Sigmoid colon (tissue), 7 donors: Measurements from ENCODE around the gene CARD19. TPM values are rescaled to one million over a fixed set of nuclear protein-coding genes. Genes with fewer than 3 reads are reported as not detected.
A peak's percentile ranks its signal among the peaks of the same experiment; 100 is the strongest.

ENCODE experiments used
- DNase-seq: peaks from one replicate; pipeline ENCODE4 v3.0.0-alpha.2; 2019
- H3K27ac ChIP-seq, 4 donors: fragments of 200-600 bp; sonication (generic); one replicate each; pipeline ENCODE4 v1.5.1; 2016 to 2019; ENCODE audit warnings: mild to moderate bottlenecking in 1 of 4
- H3K27me3 ChIP-seq, 3 donors: fragments of 200-600 bp; sonication (generic); one replicate each; pipeline ENCODE4 v1.5.1; 2019; ENCODE audit warnings: mild to moderate bottlenecking in 1 of 3
- H3K36me3 ChIP-seq, 4 donors: fragments of 200-600 bp; sonication (generic); one replicate each; pipeline ENCODE4 v1.5.1; 2016 to 2019
- H3K4me1 ChIP-seq, 4 donors: fragments of 200-600 bp; sonication (generic); one replicate each; pipeline ENCODE4 v1.5.1; 2017 to 2019
- H3K4me3 ChIP-seq, 4 donors: fragments of 200-600 bp; sonication (generic); one replicate each; pipeline ENCODE4 v1.5.1; 2017 to 2019; ENCODE audit warnings: mild to moderate bottlenecking in 2 of 4, moderate library complexity in 1 of 4
- H3K9me3 ChIP-seq, 4 donors: fragments of 200-600 bp in 3 of 4; sonication (generic) in 3 of 4; one replicate each; pipeline versions ENCODE4 v1.5.1 to v1.6.1; 2013 to 2019
- CTCF ChIP-seq, 4 experiments: fragments of 450-650 bp in 3 of 4; fragments of 200-600 bp in 1 of 4; IDR thresholded peaks; one replicate each; pipeline ENCODE4 v1.5.1; 2016 to 2019; ENCODE audit warnings: antibody characterized with exemption in 4 of 4, mild to moderate bottlenecking in 3 of 4, moderate library complexity in 2 of 4
- EP300 ChIP-seq, 4 donors: sonication (generic); formaldehyde crosslinking; IDR thresholded peaks; one replicate each; pipeline ENCODE4 v1.6.1; 2017; ENCODE audit warnings: antibody characterized with exemption in 4 of 4
- POLR2A ChIP-seq, 2 donors: fragments of 450-650 bp; IDR thresholded peaks; one replicate each; pipeline ENCODE4 v1.6.1; 2016; ENCODE audit warnings: antibody characterized with exemption in 2 of 2, mild to moderate bottlenecking in 2 of 2, moderate library complexity in 2 of 2
- POLR2AphosphoS5 ChIP-seq, 4 donors: sonication (generic); formaldehyde crosslinking; IDR thresholded peaks; one replicate each; pipeline ENCODE4 v1.6.1; 2017; ENCODE audit warnings: antibody characterized with exemption in 4 of 4
- WGBS, 2 donors: extraction: QIAGEN DNeasy Blood & Tissue Kit; methylation state at CpG; one replicate each; pipeline ENCODE4 v1.1.7; 2013; 5-methylcytosine and 5-hydroxymethylcytosine counted together
- intact Hi-C: fragments of 100-400 bp; cut with DNase I; formaldehyde crosslinking; loops from one replicate; pipeline ENCODE4 v1.15.1; 2023
- polyA plus RNA-seq, 3 donors: library from polyadenylated mRNA; stranded (reverse); fragments of 200-250 nt; gene quantifications; one replicate each; pipeline ENCODE4 v1.2.3, GENCODE V29; 2013
- total RNA-seq, 4 donors: library from RNA; depleted of rRNA; stranded (reverse); fragments of >200 nt; gene quantifications; one replicate each; pipeline ENCODE4 v1.1.0, GENCODE V29; 2016
- donor health status: healthy with polysubstance abuse.
- donor health status: Bipolar disorder and iron deficiency.
- donor health status: healthy.

Gene CARD19
- total and polyA plus RNA-seq, 7 donors: 51.2 to 88.4 (median 82.3) TPM

- H3K4me3 ChIP-seq: no peak overlapping the region
- H3K36me3 ChIP-seq: no peaks in the 10 kb centered on the region
- WGBS, 2 donors: 69 to 77% methylated on average over 6 of the region's 6 CpGs
- H3K9me3 ChIP-seq: no peaks in the 10 kb centered on the region
- TF ChIP-seq POLR2A (IDR thresholded peaks at IDR 0.05) (no peak), CTCF (IDR thresholded peaks at IDR 0.05) (no peak), POLR2AphosphoS5 (IDR thresholded peaks at IDR 0.05) (no peak)
- peak; percentile 84 for DNase-seq
- peak overlapping the region; percentile 38 to 56 (median 44) for H3K27ac ChIP-seq
- peaks cover 0 to 7% (median 3%) of the 10 kb centered on the region in 4 donors for H3K4me1 ChIP-seq
- intact Hi-C loops: no loop called here
- H3K27me3 ChIP-seq: no peaks in the 10 kb centered on the region
Measured at GRCh38 chr9:93051680-93052089, 44.3 kb upstream of the CARD19 start.

- 77 to 85% methylated on average over 15 of the region's 15 CpGs for WGBS, 2 donors
- no peaks in the 10 kb centered on the region for H3K9me3 ChIP-seq
- H3K36me3 ChIP-seq: no peaks in the 10 kb centered on the region
- H3K4me1 ChIP-seq: peaks cover 0 to 7% (median 3%) of the 10 kb centered on the region in 4 donors
- H3K4me3 ChIP-seq: no peak overlapping the region
- intact Hi-C loops: no loop called here
- DNase-seq: no peak
- no peak overlapping the region for H3K27ac ChIP-seq
- no peaks in the 10 kb centered on the region for H3K27me3 ChIP-seq
- no peak for TF ChIP-seq POLR2A (IDR thresholded peaks at IDR 0.05)
- TF ChIP-seq EP300 (IDR thresholded peaks at IDR 0.05): no peak
- TF ChIP-seq POLR2AphosphoS5 (IDR thresholded peaks at IDR 0.05): no peak
- TF ChIP-seq CTCF (IDR thresholded peaks at IDR 0.05): no peak
Measured at GRCh38 chr9:93052791-93053540, 43.1 kb upstream of the CARD19 start.

GRCh38 chr9:93053781-93054331 is 42.2 kb upstream of the CARD19 start:
- 95 to 96% methylated on average over 5 of the region's 5 CpGs for WGBS, 2 donors
- Histone ChIP-seq H3K4me1 (peaks cover 0 to 15% (median 12%) of the 10 kb centered on the region in 4 donors), H3K9me3 (no peaks in the 10 kb centered on the region), H3K27ac (no peak overlapping the region), H3K36me3 (no peaks in the 10 kb centered on the region), H3K27me3 (no peaks in the 10 kb centered on the region), H3K4me3 (no peak overlapping the region)
- no peak for DNase-seq
- intact Hi-C loops: no loop called here
- TF ChIP-seq POLR2AphosphoS5 (IDR thresholded peaks at IDR 0.05) (no peak), CTCF (IDR thresholded peaks at IDR 0.05) (no peak), POLR2A (IDR thresholded peaks at IDR 0.05) (no peak), EP300 (IDR thresholded peaks at IDR 0.05) (no peak)

- Histone ChIP-seq H3K4me1 (peaks cover 0 to 26% (median 20%) of the 10 kb centered on the region in 4 donors), H3K9me3 (no peaks in the 10 kb centered on the region), H3K36me3 (no peaks in the 10 kb centered on the region), H3K27ac (no peak overlapping the region), H3K27me3 (no peaks in the 10 kb centered on the region), H3K4me3 (no peak overlapping the region)
- WGBS, 2 donors: 81 to 86% methylated on average over 11 of the region's 11 CpGs
- TF ChIP-seq EP300 (IDR thresholded peaks at IDR 0.05) (no peak), CTCF (IDR thresholded peaks at IDR 0.05) (no peak), POLR2AphosphoS5 (IDR thresholded peaks at IDR 0.05) (no peak), POLR2A (IDR thresholded peaks at IDR 0.05) (no peak)
- intact Hi-C loops: no loop called here
- DNase-seq: no peak
Measured at GRCh38 chr9:93054758-93055704, 41.0 kb upstream of the CARD19 start.
